ENCODE data around the gene PPP2CA.
"Not testable (repeated sequence)": the region's sequence is repeated elsewhere in the genome, so short reads cannot be mapped to it uniquely, and the experiment has no call there.

PPP2CA gene

GRCh38 chr5:134263801-134264200 lies 37.9 kb upstream of the PPP2CA start:
- no peak for TF ChIP-seq CTCF (IDR thresholded peaks at IDR 0.05)
- no peak overlapping the region for H3K4me3 ChIP-seq
- DNase-seq (ENCODE audit: low spot score), result no peak

GRCh38 chr5:134262629-134263028 lies 36.8 kb upstream of the PPP2CA start:
- not testable (repeated sequence) for DNase-seq (ENCODE audit: low spot score); H3K27ac ChIP-seq; H3K4me3 ChIP-seq

More at GRCh38 chr5:134263801-134264200, 37.9 kb upstream of the PPP2CA start:
- H3K27ac ChIP-seq, result no peak overlapping the region

GRCh38 chr5:134258896-134259295 lies 33.0 kb upstream of the PPP2CA start:
- no peak overlapping the region for H3K27ac ChIP-seq
- no peak overlapping the region for H3K4me3 ChIP-seq
- no peak for DNase-seq (ENCODE audit: low spot score)
- TF ChIP-seq CTCF (IDR thresholded peaks at IDR 0.05), result no peak

- no peak overlapping the region for H3K27ac ChIP-seq
- no peak for TF ChIP-seq CTCF (IDR thresholded peaks at IDR 0.05)
- no peak for DNase-seq (ENCODE audit: low spot score)
- H3K4me3 ChIP-seq, result no peak overlapping the region
Observed at GRCh38 chr5:134257176-134257575, 31.3 kb upstream of the PPP2CA start.

DNA sequence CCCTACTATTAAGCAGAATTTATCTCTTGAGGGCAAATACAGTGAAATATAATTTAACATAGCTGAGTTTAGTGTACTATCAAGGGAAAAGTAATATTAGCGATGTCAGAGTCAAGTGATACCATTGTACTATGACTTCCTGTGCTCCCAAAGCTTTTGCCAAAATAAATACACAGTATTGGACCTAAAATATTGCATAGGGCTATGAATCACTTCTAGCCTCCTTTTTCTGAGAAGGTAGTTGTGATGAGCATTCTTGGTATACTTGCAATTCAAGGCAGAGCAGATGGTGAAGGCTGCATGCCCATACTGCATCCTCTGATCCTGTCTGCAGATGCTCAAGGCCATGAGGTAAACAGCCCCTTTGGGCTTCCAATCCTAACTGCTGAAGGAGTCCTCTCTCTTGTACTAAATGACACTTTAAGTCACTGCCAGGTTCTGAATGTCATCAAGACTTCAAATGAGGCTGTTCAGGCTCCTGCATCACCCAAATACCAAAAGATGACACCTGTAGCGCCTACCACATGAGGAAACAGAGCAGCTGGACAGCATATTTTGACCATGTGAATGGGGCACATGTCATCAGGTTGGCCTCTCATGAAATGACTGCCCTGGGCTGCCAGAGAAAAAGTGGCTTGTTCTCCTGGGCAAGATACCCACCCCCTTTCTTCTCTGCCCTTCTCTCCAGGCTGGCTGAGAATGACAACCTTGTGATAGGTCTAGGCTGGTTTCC lies 29.7 kb upstream of the PPP2CA start:
- TF ChIP-seq CTCF (IDR thresholded peaks at IDR 0.05), result no peak
- no peak overlapping the region for H3K27ac ChIP-seq
- no peak for DNase-seq (ENCODE audit: low spot score)
- no peak overlapping the region for H3K4me3 ChIP-seq

DNA sequence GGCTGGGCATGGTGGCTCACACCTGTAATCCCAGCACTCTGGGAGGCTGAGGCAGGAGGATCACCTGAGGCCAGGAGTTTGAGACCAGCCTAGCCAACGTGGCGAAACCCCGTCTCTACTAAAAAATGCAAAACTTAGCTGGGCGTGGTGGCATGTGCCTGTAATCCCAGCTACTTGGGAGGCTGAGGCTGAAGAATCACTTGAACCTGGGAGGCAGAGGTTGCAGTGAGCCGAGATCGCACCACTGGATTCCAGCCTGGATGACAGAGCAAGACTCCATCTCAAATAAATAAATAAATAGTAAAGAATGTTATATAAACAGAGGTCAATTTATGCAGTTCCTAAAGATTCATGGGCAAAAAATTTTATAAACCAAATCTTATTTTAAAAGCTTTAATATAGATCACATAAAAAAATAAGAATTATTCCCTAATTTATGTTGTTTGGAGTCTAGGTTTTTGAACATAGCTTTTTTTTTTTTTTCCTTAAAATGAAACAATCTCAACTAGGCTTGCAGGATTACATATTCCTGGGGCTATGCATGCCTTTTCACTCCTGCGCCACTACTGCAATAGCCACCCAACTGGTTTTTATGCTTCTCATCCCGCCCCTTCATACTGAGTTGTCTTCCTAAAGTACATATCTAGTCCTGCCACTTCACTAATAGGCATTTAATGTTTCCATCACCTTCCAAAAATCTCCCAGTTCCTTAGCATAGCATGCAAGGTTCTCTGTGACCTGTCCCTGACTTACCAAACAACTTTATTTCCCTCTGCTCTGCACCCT lies 27.7 kb upstream of the PPP2CA start:
- DNase-seq (ENCODE audit: low spot score); H3K4me3 ChIP-seq; H3K27ac ChIP-seq: not testable (repeated sequence)

GRCh38 chr5:134252671-134253070 lies 26.8 kb upstream of the PPP2CA start:
- no peak for DNase-seq (ENCODE audit: low spot score)
- no peak for TF ChIP-seq CTCF (IDR thresholded peaks at IDR 0.05)
- no peak overlapping the region for H3K27ac ChIP-seq
- no peak overlapping the region for H3K4me3 ChIP-seq

DNA sequence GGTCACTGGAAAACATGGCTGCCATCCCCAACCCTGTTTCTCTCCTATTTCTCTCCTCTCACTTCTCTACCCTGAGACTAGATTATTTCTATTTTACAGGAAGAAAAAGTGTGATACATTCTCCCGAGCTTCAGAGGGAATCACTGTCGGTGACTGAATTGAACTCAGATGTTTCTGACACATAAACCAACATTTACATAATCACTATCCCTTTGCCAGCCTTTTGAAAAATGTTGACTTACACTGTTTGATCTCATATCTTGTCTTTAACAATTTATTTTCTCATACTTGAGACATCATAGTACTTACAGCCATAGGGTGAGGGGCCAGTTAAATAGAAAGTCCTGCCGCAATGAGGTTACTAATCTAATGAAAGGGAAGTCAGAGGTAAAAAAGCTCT lies 25.1 kb upstream of the PPP2CA start:
- DNase-seq (ENCODE audit: low spot score), result no peak
- Histone ChIP-seq H3K27ac (no peak overlapping the region), H3K4me3 (no peak overlapping the region)
- TF ChIP-seq CTCF (IDR thresholded peaks at IDR 0.05), result no peak
